ENCODE measurements around the gene ARHGAP4.
A peak's percentile ranks its signal among the peaks of the same experiment; 100 is the strongest.

The ARHGAP4 gene

DNA sequence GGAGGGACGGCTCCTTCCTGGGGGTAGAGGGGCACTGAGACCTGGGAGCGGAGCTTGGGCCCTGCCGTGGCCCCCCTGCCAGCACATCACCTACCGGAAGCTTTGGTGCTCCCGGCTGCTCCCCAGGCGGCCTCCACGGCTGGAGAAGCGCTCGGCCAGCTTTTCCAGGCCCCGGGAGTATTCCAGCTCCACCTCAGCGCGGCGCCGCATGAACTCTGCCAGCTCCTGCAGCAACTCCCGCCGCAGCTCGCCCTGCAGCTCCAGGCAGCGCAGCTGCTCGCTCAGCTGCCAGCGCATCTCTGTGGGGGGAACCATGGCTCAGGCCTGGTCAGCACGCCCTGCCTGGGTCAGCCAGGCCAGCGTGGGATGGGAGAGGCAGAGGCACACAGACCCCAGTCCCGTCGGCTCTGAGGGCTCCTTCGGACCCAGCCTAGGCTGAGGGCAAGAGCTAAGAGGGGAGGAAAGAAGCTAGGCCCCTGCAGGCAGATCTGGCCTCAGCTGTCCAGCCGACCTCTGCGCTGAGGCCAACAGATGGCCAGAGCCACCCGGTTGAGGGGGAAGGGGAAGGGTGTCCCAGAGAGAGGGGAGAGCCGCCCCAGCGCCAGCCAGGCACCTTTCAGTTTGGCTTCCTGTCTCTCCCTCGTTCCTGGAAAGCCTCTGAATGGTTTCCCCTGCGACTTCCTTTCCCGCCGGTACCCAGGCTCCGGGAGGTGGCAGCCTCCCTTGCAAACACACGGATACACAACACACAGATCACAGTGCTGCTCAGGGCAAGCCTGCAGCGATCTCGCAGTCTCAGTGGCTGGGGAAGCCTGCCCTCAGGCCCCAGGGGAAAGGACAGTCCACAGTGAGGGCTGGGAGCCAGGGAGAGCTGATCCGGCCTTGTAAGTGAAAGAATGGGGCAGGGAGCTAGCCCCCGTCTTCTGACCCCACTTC, 4.3 kb downstream of the ARHGAP4 start:
- no peaks in the 10 kb centered on the region for H3K36me3 ChIP-seq (ENCODE audit: insufficient read depth, low read length)
- no peaks in the 10 kb centered on the region for H3K9me3 ChIP-seq (ENCODE audit: low read length)
- H3K27ac ChIP-seq (ENCODE audit: low read depth, low read length): peak overlapping the region; percentile 35
- H3K27me3 ChIP-seq (ENCODE audit: control insufficient read depth in 1 of 2, insufficient read depth in 2 of 2, low read length in 2 of 2): peaks cover 3 to 55% of the 10 kb centered on the region in 2 donors
- peaks cover 18% of the 10 kb centered on the region for H3K4me1 ChIP-seq (ENCODE audit: insufficient read depth, low read length)
- H3K9ac ChIP-seq (ENCODE audit: low read length): no peak overlapping the region
- no peak overlapping the region for H3K4me3 ChIP-seq (ENCODE audit: low read depth in 1 of 2, low read length in 2 of 2)

DNA sequence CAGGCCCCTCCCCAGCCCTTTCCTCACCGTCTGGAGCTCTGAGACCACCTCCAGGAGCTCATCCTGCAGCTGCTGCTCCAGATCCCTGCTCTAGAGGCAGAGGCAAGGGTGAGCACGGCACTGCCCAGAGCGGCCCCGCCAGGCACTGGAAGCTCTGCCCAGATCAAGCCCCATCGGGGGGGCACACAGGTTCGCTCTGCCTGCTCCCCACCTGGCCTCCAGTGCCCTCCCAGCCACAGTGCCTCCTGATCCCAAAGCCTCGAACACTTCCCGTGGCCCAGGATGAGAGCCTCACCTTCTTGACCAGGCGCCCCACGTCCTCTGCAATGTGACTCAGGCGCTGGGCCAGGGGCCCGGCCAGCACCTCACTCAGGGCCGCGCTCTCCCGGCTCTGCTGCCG, 5.0 kb downstream of the ARHGAP4 start:
- Histone ChIP-seq H3K27me3 (ENCODE audit: control insufficient read depth in 1 of 2, insufficient read depth in 2 of 2, low read length in 2 of 2) (peaks cover 3 to 50% of the 10 kb centered on the region in 2 donors), H3K4me3 (ENCODE audit: low read depth in 1 of 2, low read length in 2 of 2) (no peak overlapping the region), H3K9ac (ENCODE audit: low read length) (no peak overlapping the region), H3K36me3 (ENCODE audit: insufficient read depth, low read length) (no peaks in the 10 kb centered on the region), H3K27ac (ENCODE audit: low read depth, low read length) (peak overlapping the region; percentile 35), H3K4me1 (ENCODE audit: insufficient read depth, low read length) (peaks cover 13% of the 10 kb centered on the region), H3K9me3 (ENCODE audit: low read length) (no peaks in the 10 kb centered on the region)

DNA sequence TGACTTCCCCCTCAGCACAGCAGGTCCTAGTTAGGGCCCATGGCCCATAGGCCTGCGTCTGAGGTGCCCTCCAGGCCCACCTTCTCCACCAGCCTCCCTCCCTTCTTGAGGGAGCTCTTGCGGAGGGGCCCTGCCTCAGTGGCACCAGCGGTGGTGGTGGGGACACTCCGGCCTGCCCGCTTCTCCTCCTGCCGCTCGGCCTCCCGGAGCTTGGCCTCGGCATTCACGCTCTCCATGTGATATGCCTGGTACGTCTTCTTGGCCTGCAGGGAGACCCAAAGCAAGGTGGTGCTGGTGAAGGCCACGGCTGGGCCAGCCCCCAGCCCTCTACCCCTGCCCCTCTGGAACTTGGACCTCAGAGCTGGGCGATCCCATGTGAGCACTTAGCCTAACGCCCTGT, 5.5 kb downstream of the ARHGAP4 start:
- no peak overlapping the region for H3K27ac ChIP-seq (ENCODE audit: low read depth, low read length)
- H3K4me3 ChIP-seq (ENCODE audit: low read depth in 1 of 2, low read length in 2 of 2): no peak overlapping the region
- H3K4me1 ChIP-seq (ENCODE audit: insufficient read depth, low read length): peaks cover 13% of the 10 kb centered on the region
- no peak overlapping the region for H3K9ac ChIP-seq (ENCODE audit: low read length)
- no peaks in the 10 kb centered on the region for H3K9me3 ChIP-seq (ENCODE audit: low read length)
- H3K36me3 ChIP-seq (ENCODE audit: insufficient read depth, low read length): no peaks in the 10 kb centered on the region
- H3K27me3 ChIP-seq (ENCODE audit: control insufficient read depth in 1 of 2, insufficient read depth in 2 of 2, low read length in 2 of 2): peaks cover 3 to 45% of the 10 kb centered on the region in 2 donors

DNA sequence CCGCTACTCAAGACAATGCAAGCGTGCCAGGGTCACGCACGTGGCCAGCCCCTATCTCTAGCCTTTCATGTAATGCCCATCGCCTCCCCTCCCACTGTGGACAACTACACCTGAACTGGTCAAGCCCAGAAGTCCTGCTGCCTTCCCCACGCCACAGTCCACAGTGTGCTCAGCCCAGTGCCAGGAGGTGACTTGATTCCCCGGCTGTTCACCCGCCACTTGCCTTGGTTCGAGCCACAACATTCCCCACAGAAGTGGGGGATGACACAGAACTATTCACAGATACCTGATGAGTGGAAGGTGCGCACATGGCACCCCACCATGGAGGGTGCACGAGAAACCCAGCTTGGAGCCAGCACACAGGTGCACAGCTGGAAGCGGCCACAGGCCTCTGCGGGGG, 6.8 kb downstream of the ARHGAP4 start:
- Histone ChIP-seq H3K27me3 (ENCODE audit: control insufficient read depth in 1 of 2, insufficient read depth in 2 of 2, low read length in 2 of 2) (peaks cover 0 to 34% of the 10 kb centered on the region in 2 donors), H3K4me1 (ENCODE audit: insufficient read depth, low read length) (peaks cover 13% of the 10 kb centered on the region)

DNA sequence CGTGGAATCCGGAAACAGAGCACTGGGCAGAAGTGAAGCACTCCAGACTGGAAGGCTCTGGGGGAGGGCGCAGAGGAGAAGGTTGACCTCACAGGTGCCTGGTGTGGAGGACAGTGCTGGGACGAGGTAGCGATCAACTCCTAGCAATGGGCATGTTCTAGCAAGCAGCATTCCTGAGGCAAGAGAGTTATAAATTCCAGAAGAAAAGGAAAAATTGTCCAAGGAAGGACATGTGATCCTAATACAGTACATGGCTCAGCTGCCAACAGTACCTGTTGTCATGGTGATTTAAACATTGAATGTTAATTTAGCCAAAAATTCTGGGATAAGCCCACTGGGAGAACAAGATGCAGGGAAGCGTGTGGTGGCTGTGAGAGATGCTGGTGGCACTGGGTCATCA, 8.2 kb downstream of the ARHGAP4 start:
- H3K27ac ChIP-seq (ENCODE audit: low read depth, low read length): no peak overlapping the region
- H3K36me3 ChIP-seq (ENCODE audit: insufficient read depth, low read length): no peaks in the 10 kb centered on the region
- H3K27me3 ChIP-seq (ENCODE audit: control insufficient read depth in 1 of 2, insufficient read depth in 2 of 2, low read length in 2 of 2): peaks cover 0 to 38% of the 10 kb centered on the region in 2 donors
- H3K4me3 ChIP-seq (ENCODE audit: low read depth in 1 of 2, low read length in 2 of 2): no peak overlapping the region
- peaks cover 10% of the 10 kb centered on the region for H3K4me1 ChIP-seq (ENCODE audit: insufficient read depth, low read length)
- H3K9me3 ChIP-seq (ENCODE audit: low read length): no peaks in the 10 kb centered on the region
- no peak overlapping the region for H3K9ac ChIP-seq (ENCODE audit: low read length)

More for the DNA sequence above, 6.8 kb downstream of the ARHGAP4 start:
- Histone ChIP-seq H3K4me3 (ENCODE audit: low read depth in 1 of 2, low read length in 2 of 2) (no peak overlapping the region), H3K9ac (ENCODE audit: low read length) (no peak overlapping the region), H3K9me3 (ENCODE audit: low read length) (no peaks in the 10 kb centered on the region), H3K27ac (ENCODE audit: low read depth, low read length) (no peak overlapping the region), H3K36me3 (ENCODE audit: insufficient read depth, low read length) (no peaks in the 10 kb centered on the region)

DNA sequence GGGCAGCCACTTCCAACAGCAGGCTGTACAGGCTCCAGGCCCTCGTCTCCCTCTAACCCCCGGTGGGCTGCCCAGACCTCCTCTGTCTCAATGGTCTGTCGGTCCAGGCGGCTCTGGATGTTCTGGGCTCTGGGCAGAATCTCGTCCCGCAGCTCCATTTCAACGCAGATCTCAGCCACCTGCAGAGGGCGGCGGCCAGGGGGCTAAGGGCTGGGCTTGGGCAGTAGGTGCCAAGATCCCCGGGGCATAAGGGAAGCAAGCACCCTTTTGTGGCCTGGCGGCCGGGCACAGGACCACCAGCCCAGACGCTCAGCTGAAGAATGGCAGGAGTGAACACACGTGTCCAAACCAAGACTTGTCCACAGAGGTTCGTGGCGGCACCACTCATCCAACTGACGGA, 12.4 kb downstream of the ARHGAP4 start:
- Histone ChIP-seq H3K27me3 (ENCODE audit: control insufficient read depth in 1 of 2, insufficient read depth in 2 of 2, low read length in 2 of 2) (peaks cover 0 to 27% of the 10 kb centered on the region in 2 donors), H3K9ac (ENCODE audit: low read length) (no peak overlapping the region), H3K4me1 (ENCODE audit: insufficient read depth, low read length) (no peaks in the 10 kb centered on the region), H3K9me3 (ENCODE audit: low read length) (no peaks in the 10 kb centered on the region), H3K4me3 (ENCODE audit: low read depth in 1 of 2, low read length in 2 of 2) (no peak overlapping the region), H3K36me3 (ENCODE audit: insufficient read depth, low read length) (no peaks in the 10 kb centered on the region), H3K27ac (ENCODE audit: low read depth, low read length) (no peak overlapping the region)

DNA sequence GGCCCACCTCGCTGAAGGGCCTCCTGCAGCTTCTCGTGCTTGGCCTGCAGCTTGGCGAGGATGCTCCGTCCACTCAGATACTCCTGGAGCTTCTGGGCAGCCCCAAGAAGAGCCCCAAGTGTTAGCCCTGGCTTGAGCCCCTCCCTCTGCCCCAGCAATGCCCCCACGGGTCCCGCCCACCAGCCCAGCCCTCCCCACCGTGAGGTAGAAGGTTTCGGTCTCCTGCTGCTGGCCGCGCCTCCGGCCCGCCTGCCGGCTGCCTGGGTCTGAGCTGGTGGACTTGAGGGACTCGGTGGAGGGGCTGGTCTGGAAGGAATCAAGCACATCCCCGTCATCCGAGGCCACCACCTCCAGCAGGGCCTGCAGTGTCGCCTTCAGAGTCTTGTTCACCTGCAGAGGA, 12.9 kb downstream of the ARHGAP4 start:
- Histone ChIP-seq H3K4me1 (ENCODE audit: insufficient read depth, low read length) (no peaks in the 10 kb centered on the region), H3K27ac (ENCODE audit: low read depth, low read length) (no peak overlapping the region), H3K36me3 (ENCODE audit: insufficient read depth, low read length) (no peaks in the 10 kb centered on the region), H3K9ac (ENCODE audit: low read length) (no peak overlapping the region), H3K27me3 (ENCODE audit: control insufficient read depth in 1 of 2, insufficient read depth in 2 of 2, low read length in 2 of 2) (peaks cover 0 to 24% of the 10 kb centered on the region in 2 donors), H3K9me3 (ENCODE audit: low read length) (no peaks in the 10 kb centered on the region), H3K4me3 (ENCODE audit: low read depth in 1 of 2, low read length in 2 of 2) (no peak overlapping the region)

DNA sequence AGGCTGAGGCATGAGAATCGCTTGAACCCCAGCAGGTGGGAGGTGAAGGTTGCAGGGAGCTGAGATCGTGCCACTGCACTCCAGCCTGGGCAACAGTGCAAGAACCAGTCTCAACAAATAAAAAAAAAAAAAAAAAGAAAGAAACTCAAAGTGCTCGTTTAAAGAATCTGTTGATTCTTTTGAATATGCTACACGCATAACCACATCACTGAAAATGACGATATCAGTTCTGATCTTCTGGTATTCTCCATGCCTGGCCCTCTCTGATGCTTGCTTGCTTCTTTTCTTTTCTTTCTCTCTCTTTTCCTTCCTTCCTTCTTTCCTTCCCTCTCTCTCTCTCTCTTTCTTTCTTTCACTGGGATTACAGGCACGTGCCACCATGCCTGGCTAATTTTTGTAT, 14.3 kb downstream of the ARHGAP4 start:
- Histone ChIP-seq H3K36me3 (ENCODE audit: insufficient read depth, low read length) (no peaks in the 10 kb centered on the region), H3K9ac (ENCODE audit: low read length) (no peak overlapping the region), H3K9me3 (ENCODE audit: low read length) (no peaks in the 10 kb centered on the region), H3K27ac (ENCODE audit: low read depth, low read length) (no peak overlapping the region), H3K4me1 (ENCODE audit: insufficient read depth, low read length) (no peaks in the 10 kb centered on the region), H3K27me3 (ENCODE audit: control insufficient read depth in 1 of 2, insufficient read depth in 2 of 2, low read length in 2 of 2) (peaks cover 0 to 26% of the 10 kb centered on the region in 2 donors), H3K4me3 (ENCODE audit: low read depth in 1 of 2, low read length in 2 of 2) (no peak overlapping the region)

DNA sequence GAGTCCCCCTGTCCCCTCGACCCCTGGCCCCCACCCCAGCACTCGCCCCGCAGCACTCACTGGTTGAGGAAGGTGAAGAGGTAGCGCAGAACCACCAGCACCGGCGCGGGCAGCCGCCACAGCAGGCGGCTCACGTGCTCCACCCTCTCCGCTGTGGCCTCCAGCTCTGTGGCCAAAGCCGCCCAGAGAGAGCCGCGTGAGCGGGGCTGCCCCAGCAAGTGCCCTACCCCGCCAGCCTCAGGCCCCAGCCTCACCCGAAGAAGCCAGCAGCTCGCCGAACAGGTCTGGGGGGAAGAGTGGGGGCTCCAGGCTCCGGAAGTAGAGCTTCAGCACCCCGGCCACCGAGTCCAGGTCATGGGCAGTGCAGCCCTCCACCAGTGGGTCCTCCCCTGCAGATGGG, 15.6 kb downstream of the ARHGAP4 start:
- H3K4me3 ChIP-seq (ENCODE audit: low read depth in 1 of 2, low read length in 2 of 2): no peak overlapping the region

DNA sequence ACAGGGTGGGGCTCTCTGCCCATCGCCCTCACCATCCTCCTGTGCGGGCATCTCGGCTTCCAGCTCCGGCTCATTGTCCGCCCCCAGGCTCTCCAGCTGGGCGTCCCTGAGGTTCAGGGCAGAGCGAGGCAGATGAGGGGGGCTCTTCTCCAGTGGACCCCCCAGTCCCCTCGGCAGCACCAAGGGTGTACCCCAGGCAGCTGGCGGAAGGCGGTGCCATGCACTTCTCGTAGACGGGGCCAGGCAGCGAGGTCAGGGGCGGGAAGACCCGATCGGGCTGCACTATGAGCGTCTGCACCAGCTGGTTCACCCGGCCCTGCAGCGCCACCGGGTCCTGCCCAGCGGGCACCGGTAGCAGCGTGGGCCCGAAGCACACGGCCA, 16.1 kb downstream of the ARHGAP4 start:
- H3K4me3 ChIP-seq (ENCODE audit: low read depth in 1 of 2, low read length in 2 of 2): no peak overlapping the region
- H3K9ac ChIP-seq (ENCODE audit: low read length): no peak overlapping the region
- H3K27me3 ChIP-seq (ENCODE audit: control insufficient read depth in 1 of 2, insufficient read depth in 2 of 2, low read length in 2 of 2): peaks cover 0 to 39% of the 10 kb centered on the region in 2 donors
- H3K9me3 ChIP-seq (ENCODE audit: low read length): no peaks in the 10 kb centered on the region
- no peaks in the 10 kb centered on the region for H3K36me3 ChIP-seq (ENCODE audit: insufficient read depth, low read length)
- no peaks in the 10 kb centered on the region for H3K4me1 ChIP-seq (ENCODE audit: insufficient read depth, low read length)
- H3K27ac ChIP-seq (ENCODE audit: low read depth, low read length): no peak overlapping the region

More for the DNA sequence above, 15.6 kb downstream of the ARHGAP4 start:
- Histone ChIP-seq H3K36me3 (ENCODE audit: insufficient read depth, low read length) (no peaks in the 10 kb centered on the region), H3K9ac (ENCODE audit: low read length) (no peak overlapping the region), H3K27ac (ENCODE audit: low read depth, low read length) (no peak overlapping the region), H3K27me3 (ENCODE audit: control insufficient read depth in 1 of 2, insufficient read depth in 2 of 2, low read length in 2 of 2) (peaks cover 0 to 39% of the 10 kb centered on the region in 2 donors), H3K4me1 (ENCODE audit: insufficient read depth, low read length) (no peaks in the 10 kb centered on the region), H3K9me3 (ENCODE audit: low read length) (no peaks in the 10 kb centered on the region)

DNA sequence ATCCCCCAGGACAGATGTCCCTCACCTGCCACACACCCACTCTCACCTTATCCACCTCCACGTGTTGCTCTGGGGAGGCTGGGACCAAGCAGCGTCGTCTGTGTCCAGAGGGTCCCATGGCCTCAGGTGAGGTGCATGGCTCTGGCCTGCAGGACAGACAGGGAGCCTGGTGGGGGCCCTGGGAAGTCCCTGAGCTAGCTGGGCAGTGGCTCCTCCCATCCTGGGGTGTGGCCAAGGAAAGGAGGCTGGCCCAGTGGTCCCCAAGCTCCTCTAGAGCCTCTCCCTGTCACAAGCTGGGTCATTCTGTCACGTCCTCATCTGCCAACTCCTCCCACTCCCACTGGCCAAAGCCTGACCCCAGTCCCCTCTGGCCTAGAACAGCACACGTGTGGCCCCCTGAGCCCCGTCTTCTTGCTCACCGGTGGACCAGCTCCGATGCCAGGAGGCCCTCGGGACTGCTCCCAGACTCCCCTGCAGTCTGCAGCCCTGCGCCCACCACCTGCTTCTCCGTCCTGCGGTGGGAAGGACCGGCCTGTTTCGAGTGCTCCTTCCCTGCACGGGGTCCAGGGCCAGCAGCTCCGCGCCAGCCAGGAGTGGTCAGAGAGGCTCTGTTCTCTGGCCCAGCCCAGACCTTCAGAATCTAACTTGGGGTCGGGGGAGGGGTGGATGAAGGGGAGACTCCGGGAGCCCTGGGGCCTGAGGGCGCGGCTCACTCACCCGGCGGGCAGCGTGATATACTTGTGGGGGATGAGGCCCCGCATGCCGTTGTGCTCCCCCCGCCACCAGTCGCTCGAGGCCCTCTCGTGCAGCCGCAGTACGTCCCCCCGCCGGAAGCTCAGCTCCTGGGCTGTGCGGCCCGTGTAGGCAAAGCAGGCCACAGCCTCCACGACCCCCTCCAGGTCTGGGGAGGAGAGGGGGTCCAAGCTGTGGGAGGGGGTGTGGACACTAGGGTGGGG, 16.8 kb downstream of the ARHGAP4 start:
- H3K9me3 ChIP-seq (ENCODE audit: low read length): no peaks in the 10 kb centered on the region
- no peaks in the 10 kb centered on the region for H3K36me3 ChIP-seq (ENCODE audit: insufficient read depth, low read length)
- no peak overlapping the region for H3K4me3 ChIP-seq (ENCODE audit: low read depth in 1 of 2, low read length in 2 of 2)
- no peak overlapping the region for H3K9ac ChIP-seq (ENCODE audit: low read length)
- H3K27ac ChIP-seq (ENCODE audit: low read depth, low read length): no peak overlapping the region
- H3K4me1 ChIP-seq (ENCODE audit: insufficient read depth, low read length): no peaks in the 10 kb centered on the region
- peaks cover 0 to 39% of the 10 kb centered on the region in 2 donors for H3K27me3 ChIP-seq (ENCODE audit: control insufficient read depth in 1 of 2, insufficient read depth in 2 of 2, low read length in 2 of 2)

Measured in muscle layer of colon (tissue), 2 donors.